RCC 7860 (cell line): ENCODE results near the gene CMIP.

Experiments
- DNase-seq: peaks from one replicate; pipeline ENCODE4 v3.0.0-alpha.2; 2015; ENCODE audit warnings: low spot score
- FAIRE-seq: peaks from 2 replicates; lab custom pipeline; 2012; peaks lifted over from hg19 to GRCh38; lab: Jason Lieb, UNC

Gene CMIP

DNA sequence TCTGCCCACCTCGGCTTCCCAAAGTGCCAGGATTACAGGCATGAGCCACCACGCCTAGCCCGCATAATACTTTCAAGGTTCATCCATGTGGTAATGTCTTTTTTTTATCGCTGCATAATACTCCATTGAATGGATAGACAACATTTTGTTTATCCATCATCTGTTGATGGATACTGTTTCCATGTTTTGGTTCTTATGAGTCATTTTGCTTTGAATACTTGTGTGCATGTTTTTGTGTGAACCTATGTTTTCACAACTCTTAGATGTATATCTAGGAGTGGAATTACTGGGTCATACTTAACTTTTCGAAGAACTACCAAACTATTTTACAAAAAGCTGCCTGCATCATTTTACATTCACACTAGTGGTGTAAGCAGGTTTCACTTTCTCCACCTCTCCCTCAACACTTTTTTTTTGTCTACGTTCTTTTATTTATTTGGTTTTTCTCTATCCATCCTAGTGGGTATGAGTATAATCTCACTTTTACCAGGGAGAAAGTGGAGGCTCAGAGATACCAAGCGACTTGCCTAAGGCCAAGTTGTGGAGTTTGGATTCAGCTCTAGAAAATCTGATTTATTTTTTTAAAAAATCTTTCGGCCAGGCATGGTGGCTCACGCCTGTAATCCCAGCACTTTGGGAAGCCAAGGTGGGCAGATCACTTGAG, 151.2 kb downstream of the CMIP start:
- FAIRE-seq (no peak), DNase-seq (no peak)

DNA sequence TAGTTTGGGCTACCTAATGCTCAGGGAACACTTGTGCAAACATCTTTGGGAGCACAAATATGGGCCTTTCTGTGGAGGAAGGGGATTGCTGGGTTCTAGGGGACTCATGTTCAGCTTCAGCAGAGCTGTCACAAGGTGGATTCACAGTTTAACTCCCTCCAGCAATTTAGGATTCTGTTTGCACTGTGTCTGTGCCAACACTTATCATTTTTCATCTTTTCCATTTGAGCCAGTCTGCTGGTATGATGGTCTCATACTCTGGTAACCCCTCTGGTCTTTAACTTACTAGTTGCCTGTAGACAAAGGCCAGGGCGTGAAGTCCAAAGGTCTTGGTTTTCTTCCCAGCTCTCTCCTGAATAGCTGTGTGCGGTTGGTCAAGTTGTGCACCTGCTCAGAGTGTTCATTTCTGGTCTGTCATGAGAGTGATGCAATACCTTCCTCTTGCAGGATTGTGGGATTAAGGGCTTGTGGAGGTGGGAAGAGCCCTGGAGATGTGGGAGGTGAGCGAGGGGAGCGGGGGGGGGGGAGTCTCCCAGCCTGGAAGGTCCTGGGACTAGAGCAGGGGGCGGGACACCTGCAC, 152.6 kb downstream of the CMIP start:
- DNase-seq: no peak
- FAIRE-seq: no peak

DNA sequence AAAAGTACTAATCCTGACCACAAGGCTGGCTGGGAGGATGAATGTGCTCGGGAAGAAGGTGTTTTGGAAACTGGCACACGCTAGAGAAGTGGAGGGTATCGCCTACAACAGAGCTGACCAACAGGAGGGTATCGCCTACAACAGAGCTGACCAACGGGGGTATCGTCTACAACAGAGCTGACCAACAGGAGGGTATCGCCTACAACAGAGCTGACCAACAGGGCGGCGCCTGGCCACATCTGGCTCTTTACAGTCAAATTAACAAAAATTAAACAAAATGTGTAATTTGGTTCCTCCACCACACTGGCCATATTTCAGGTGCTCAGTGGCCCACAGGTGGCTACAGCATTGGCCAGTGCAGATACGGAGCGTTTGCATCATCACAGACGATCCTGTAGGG, 153.5 kb downstream of the CMIP start:
- FAIRE-seq (no peak), DNase-seq (no peak)

DNA sequence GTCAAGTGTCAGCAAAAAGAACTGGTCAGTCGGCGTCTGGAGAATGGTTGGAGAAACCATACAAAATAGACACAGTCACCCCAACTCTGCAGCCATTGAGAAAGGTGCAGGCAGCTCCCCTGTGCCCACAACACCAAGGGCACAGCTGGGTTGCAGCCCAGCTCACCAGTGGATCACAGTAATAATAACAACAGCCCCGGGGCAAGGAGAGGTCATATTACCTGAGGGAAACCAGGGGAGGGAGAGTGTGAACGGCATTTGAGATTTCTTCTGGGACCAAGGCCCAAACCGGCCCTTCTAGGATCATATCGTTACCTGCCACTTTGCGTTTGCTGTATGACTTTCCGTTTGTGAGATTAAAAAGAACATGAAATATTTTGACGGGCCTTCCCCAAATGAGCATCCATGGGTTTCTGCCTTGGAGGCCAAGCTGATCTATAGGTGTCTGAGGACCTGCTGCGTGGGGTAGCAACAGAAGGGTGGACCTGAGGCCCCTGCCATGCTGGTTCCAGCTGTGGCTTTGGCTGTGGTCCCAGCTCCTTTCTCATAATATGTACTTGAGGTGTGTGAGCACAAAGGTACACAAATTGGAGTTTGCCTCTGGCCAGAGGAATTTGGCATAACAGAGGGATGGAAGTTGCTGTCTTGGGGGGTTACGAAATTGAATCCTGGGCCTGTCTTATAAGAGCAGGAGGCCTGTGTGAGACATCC, 154.6 kb downstream of the CMIP start:
- FAIRE-seq (no peak), DNase-seq (no peak)

DNA sequence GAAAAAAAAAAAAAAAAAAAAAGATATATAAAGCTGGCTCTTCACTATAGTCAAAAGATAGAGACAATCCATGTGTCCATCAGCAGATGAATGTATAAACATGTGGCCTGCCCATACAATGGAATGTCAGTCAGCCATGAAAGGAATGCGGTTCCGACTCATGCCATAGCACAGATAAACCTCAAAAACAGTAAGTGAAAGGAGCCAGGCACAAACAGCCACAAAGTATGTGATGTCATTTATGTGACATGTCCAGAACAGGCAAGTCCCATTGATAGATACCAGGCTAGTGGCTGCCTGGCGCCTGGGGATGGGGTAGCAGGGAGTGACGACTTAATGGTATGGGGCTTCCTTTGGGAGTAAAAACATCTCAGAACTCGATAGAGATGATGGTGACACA, 155.7 kb downstream of the CMIP start:
- FAIRE-seq (peak; percentile 94), DNase-seq (peak; percentile 94)

DNA sequence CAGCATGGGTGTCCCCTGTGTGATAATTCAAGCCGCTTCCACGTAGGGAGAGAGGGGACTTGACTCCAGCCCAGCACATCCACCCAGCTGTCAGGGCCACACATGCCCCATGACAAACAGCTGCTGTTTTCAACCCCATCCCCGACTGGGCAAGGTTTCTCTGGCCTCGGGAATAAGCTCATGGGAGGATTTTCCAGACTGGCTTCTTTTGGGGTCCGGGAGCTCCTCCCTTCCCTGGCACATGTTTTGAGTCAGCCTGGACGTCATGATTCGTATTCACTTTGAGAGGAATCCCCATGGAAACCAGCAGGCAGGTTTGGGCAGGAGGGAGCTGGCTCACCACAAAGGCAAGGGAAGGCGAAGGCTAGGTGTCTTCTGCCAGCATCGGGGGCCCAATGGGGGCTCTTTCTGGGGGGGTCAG, 156.4 kb downstream of the CMIP start:
- FAIRE-seq (no peak), DNase-seq (peak; percentile 58)

DNA sequence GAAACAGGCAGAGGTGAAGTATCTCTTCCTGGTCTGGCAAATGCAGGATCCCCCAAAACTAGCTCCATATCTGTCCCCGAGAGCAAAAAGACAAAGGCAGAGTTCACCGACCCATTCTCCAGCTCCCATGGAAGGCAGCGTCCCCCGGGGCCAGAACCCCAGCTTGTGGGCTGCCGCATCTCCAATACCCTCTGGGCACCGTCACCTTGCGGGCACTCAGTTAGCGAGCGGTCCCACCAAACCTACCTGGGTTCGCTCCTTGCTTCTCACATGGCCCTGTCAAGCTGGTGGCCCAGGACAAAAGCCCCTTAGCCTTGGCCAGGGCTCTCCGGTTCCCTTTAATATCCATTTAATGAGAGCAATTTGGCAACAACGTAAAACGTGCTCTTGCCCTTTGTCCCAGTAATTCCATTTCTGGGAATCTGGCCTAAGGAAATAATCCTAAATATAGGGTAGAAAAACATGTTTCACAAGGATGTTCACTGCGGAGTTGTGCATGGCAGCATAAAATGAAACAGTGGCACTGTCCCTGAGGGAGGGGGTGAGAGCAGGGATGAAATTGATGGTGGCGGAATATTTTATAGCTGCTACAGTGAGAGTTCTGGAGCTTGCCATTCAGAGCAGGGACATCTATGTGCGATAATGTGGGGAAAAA, 157.1 kb downstream of the CMIP start:
- FAIRE-seq (no peak), DNase-seq (no peak)

DNA sequence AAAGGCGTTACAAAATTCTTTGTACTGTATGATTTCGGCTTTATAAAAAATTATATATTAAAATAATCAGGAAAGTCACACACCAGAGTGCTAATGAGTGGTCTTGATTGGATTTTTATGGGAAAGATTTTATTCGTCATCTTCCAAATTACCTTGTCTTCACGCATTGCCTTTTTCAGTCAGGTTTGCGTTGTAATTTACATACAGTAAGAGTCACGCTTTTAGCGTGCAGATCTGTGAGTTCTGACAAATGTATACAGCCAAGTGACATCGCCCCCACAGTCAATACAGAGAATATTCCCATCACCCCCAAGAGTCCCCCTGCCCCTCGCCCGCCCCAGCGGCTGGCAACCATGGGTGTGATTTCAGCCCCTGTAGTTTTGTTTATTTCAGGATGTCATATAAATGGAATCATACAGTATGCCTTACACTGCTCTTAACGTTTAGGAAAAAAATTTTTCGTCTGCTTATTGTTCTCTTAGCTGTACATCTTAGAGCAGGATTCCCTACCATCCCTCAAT, 157.7 kb downstream of the CMIP start:
- DNase-seq (no peak), FAIRE-seq (no peak)

DNA sequence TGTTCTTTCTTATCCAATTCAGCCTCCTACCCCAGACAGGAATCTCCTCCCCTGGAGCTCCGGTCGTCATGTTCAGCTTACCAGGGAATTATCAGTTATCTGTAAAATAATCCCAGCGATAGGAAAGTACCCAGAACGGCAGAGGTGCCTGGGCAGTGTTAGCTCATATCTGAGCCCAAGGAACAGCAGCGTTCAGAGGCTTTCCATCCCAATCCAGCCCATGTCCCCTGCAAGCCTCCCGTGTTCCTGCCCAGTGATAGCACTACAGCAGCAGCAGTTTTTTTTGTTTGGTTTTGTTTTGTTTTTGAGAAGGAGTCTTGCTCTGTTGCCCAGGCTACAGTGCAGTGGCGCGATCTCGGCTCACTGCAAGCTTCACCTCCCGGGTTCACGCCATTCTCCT, 158.2 kb downstream of the CMIP start:
- FAIRE-seq (no peak), DNase-seq (no peak)

DNA sequence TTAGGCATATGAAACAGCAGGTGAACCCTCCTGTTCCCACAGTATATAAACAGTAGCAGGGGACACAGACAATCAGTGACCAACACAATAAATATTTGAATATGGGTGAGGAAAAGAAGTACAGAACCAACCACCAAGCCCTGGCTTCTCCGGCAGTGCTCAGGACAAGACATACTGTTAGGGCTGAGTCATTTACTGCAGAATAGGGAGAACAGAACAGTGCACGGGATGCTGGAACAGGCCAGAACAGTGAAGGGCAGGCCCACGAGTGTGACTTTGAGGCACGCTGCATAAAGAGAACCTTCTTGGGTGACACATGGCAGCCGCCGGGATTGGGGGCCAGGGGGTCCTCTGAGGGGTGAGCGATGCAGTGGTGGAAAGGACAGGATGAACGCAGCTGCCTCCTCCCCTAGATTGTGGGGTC, 160.4 kb downstream of the CMIP start:
- DNase-seq: peak; percentile 59
- FAIRE-seq: peak; percentile 65

DNA sequence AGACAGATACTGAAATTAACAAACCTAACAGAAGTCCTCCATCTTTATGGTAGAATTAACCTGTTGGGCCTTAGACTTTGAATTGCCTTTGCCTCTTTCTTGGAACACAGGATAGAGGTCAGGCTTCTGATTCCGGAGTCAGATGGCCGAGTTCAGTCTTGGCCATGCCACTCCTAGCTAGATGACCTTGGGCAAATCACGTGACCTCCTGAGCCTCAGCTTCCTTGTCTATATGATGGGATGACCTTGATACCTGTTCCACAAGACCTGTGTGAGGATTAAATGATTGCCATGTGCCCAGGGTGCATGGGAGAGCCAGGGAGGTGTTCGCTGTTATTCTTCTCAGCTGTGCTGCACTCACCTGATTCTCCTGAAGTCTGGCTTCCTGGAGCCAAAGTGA, 161.4 kb downstream of the CMIP start:
- no peak for FAIRE-seq

DNA sequence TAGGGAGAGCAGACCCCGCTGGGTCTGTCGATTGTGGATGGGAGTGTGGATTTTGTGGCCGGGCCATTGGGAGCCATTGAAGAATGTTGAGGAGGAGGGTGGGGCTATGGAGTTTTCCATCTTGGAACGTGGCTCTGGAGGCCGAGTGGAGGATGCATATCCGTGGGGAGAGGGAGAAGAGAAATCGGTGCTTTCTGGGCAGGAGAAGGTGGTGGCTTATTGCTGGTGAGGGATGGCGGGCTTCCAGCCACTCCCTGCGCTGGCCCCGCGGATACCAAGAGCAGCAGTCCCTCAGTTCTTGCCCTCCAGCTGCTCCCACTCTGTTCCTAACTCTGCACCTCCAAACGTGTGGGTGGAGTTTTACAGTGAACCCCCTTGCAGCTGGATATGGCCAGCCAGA, 162.4 kb downstream of the CMIP start:
- DNase-seq (no peak), FAIRE-seq (no peak)

More for the DNA sequence above, 161.4 kb downstream of the CMIP start:
- DNase-seq: no peak

DNA sequence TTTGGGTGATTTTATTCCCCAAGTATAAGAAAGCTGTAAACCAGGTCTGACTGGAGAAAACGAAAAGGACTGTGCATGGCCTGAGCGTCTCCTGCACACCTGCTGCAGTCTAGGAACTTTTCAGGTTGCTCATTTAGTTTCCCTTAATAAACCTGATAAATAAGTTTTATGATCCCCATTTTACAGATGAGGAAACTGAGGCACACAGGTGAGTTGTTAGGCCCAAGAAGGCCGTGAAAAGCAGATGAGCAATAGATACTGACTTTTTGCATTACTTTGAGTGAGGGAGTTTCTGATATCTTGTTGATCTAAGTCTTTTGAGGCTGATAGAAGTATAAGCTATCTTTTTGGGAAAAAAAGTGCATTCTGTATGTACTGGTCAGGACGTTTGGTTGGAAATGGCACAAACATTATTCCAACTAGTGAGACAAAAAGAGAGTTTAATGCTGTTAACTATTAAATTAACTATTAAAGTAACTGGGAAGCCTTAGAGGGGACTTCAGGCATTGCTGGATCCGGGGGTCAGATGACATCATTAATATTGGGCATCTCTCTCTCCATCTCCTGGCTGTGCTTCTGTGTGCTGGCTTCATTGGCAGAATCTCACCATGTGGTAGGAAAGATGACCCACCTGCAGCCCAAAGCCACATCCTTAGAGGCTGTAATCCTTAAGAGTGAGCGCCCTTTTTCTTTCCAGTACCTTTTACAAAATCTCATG, 163.4 kb downstream of the CMIP start:
- DNase-seq (no peak), FAIRE-seq (no peak)

DNA sequence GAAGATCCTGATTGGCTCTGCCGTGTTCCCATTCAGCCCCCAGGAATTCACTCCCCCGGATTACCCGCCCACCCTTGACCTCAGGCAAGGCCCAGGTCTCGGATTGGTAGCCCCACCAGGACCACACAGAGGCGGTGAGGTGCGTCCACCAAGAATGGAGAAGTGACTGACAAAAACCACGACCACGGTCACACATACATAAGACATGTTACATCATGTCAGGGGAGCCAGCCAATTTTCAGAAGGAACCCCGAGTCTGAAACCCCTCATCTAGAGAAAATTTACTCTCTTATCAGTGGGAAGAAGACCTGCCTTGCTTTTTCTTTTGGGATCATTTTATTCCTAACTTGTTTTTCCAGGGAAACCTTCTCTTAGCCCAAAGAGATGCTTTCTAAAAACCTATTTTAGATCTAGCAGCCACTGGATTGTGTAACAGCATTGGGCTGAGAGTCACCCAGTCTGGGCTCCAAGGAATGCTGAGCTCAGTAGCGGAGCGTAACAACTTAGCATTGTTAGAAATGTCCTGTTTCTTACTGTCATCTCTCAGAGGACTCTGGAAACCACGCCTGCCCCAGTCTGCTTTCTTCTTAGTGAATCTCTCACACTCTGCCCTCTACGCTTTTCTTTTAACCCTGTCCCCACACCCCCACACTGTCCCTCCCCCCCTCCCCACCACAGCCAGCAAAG, 164.1 kb downstream of the CMIP start:
- FAIRE-seq: peak; percentile 18

DNA sequence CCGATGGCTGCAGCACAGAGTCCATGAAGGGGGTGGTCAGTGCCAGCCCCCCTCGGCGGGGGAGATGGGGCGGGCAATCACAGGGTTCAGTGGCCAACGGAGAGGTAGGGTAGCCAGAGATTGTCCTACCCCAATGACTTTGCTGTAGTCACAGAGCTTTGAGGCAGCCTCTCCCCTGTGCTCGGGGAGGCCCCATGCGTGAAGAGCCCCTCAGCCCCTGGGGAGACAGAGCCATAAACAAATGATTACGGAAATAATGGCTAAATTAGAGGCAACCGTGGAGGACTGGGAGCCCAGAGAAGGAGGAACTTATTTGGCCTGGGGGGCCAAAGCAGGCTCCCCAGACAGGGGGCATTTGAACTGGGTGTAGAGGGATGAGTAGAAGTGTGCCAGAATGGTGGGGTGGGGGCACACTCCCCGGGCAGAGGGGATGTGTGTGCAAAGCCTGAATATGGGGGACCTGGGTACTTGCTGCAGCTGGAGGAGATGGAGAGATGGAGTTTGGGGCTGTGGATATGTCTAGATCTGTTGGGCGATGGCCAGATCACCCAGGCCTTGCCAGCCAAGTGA, 164.8 kb downstream of the CMIP start:
- FAIRE-seq: no peak
- no peak for DNase-seq

More for the DNA sequence above, 164.1 kb downstream of the CMIP start:
- peak; percentile 56 for DNase-seq

DNA sequence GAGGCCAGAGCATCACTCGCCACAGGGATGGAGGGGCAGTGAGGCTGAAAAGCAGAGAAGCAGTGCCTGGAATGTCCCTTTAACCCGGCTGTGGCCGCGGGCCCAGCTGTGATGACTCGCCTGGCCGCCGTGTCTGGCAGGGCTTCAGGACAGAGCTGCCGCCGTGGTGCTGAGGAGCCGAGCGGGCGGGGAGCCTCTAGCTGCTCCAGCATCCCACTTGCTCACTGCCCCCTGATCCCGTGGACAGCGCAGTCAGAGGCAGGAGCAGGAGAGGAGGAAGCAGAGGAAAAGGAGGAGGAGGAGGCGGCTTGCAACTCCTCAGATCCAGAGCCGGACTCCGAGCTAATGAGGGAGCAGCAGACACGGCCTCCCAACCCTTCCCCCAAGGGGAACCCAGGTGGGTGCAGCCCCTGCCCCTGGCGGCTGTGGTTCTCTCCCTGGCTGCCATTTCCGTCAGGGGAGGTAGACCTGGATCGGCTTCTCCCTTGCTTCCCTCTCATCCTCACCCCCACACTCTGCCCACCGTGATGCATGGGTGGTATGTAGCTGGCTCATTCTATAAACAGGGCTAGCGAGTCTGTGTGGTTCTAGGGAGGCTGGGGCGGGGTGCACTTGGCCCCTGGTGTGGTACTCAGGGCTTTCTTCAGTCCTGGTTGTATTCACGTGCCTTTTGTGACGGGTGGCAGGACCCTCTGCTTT, 165.7 kb downstream of the CMIP start:
- FAIRE-seq: peak; percentile 4
- peak; percentile 64 for DNase-seq

DNA sequence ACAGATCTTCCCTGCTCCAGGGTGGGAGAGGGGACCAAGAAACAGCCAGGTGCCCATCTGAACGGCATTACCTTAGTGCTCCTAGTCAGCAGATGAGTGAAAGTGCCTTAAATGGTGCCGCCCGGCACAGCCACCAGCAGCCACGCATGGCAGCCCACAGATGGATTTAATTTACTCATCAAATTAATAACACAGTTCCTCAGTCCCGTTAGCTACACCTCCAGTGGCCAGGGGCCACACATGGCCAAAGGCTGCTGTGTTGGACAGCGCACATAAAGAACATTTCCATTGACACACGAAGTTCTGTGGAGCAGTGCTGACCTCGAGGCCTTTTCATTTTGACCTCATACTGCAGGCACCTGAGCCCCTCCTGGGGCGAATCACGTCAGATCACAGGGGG, 166.3 kb downstream of the CMIP start:
- DNase-seq: no peak
- no peak for FAIRE-seq

DNA sequence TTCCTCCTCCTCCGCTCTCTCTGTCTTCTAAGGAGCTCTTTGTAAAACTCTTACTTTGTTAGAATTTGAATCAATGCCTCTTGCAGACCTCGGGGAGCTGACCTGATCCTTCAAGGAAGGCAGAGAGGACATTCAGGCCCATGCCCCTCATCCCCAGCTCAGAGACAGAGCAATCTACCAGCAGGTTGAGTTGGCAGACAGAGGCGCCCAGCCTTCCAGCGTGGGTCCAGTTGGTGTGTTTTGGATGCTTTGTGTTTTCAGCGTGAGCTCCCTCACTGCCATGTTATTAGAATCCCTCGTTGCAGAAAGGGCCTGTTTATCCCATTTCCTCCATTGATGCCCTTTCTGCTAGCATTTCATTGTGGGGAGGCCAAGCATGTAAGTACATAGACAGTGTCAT, 167.1 kb downstream of the CMIP start:
- DNase-seq (no peak), FAIRE-seq (no peak)
